ENCODE results near the gene GMDS. TPM values are rescaled to one million over a fixed set of nuclear protein-coding genes. Genes with fewer than 3 reads are reported as not detected.

GMDS gene
- total and polyA plus RNA-seq, 4 donors = 7.3 to 28.3 (median 16.1) TPM

DNA sequence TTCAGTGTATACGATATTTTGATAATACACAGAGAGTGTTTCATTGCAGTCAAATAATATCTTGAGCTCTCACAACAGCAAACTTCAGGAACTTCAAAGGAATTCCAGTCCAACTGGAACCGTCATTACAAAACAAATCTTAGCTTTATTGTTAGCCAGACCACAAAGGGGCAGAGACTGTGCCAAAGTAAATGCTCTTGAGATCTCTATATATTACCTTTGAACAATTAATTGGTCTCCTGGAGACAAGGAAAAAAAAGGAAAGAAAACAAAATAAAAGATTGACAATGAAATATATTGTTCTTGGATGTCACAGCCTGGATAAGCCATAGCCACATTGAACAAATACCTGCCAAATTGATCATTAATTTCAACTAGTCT lies 565.7 kb downstream of the GMDS start:
- no peak for TF ChIP-seq CTCF (IDR thresholded peaks at IDR 0.05; ENCODE audit: control extremely low read depth, extremely low read depth)
- Histone ChIP-seq H3K27ac (ENCODE audit: low read depth in 1 of 2, low read length in 1 of 2) (no peak overlapping the region), H3K4me1 (ENCODE audit: control insufficient read depth in 5 of 5, insufficient read depth in 5 of 5, low read length in 5 of 5) (peaks cover 0 to 9% (median 2%) of the 10 kb centered on the region in 5 donors), H3K9ac (ENCODE audit: insufficient read depth in 1 of 2, low read length in 2 of 2) (no peak overlapping the region), H3K27me3 (ENCODE audit: control insufficient read depth in 3 of 3, insufficient read depth in 3 of 3, low read length in 2 of 3) (no peaks in the 10 kb centered on the region), H3K36me3 (ENCODE audit: control insufficient read depth in 4 of 4, insufficient read depth in 4 of 4, low read length in 4 of 4) (no peaks in the 10 kb centered on the region), H3K4me3 (no peak overlapping the region), H3K9me3 (ENCODE audit: control insufficient read depth in 4 of 4, insufficient read depth in 3 of 4, low read length in 3 of 4) (no peaks in the 10 kb centered on the region)
- DNase-seq = no peak
- WGBS, 2 donors = 61 to 75% methylated on average over 2 of the region's 2 CpGs
- ATAC-seq (ENCODE audit: insufficient read depth, low FRiP score) = no peak

- Histone ChIP-seq H3K4me1 (ENCODE audit: control insufficient read depth in 5 of 5, insufficient read depth in 5 of 5, low read length in 5 of 5) (peaks cover 0 to 9% (median 2%) of the 10 kb centered on the region in 5 donors), H3K4me3 (no peak overlapping the region), H3K27ac (ENCODE audit: low read depth in 1 of 2, low read length in 1 of 2) (no peak overlapping the region), H3K9ac (ENCODE audit: insufficient read depth in 1 of 2, low read length in 2 of 2) (no peak overlapping the region), H3K9me3 (ENCODE audit: control insufficient read depth in 4 of 4, insufficient read depth in 3 of 4, low read length in 3 of 4) (no peaks in the 10 kb centered on the region), H3K27me3 (ENCODE audit: control insufficient read depth in 3 of 3, insufficient read depth in 3 of 3, low read length in 2 of 3) (no peaks in the 10 kb centered on the region), H3K36me3 (ENCODE audit: control insufficient read depth in 4 of 4, insufficient read depth in 4 of 4, low read length in 4 of 4) (no peaks in the 10 kb centered on the region)
- DNase-seq = no peak
- WGBS, 2 donors = 67 to 80% methylated on average over 13 of the region's 13 CpGs
- TF ChIP-seq CTCF (IDR thresholded peaks at IDR 0.05; ENCODE audit: control extremely low read depth, extremely low read depth) = no peak
- ATAC-seq (ENCODE audit: insufficient read depth, low FRiP score) = no peak
Observed at GRCh38 chr6:1679031-1679687, 566.2 kb downstream of the GMDS start.

DNA sequence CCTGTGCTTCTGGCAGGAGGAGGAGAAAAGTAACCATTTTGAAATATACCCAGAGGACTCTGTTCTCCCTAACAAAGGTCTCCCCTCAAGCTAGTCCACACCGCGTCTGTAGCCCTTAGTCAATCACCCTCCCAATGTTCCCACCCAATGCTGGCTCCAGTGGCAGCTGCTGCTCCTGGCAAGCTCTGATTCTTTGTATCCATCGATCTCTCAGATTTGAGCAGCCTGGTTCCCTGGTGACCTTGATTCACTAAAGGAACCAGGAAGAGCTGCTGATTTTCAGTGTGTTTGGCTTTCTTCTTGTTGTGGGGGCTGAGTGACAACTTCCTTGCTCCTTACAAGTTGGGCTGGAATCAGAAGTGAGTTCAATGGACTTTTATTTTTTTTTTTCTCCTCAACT lies 567.2 kb downstream of the GMDS start:
- WGBS, 2 donors = 27 to 65% methylated on average over 3 of the region's 3 CpGs
- Histone ChIP-seq H3K36me3 (ENCODE audit: control insufficient read depth in 4 of 4, insufficient read depth in 4 of 4, low read length in 4 of 4) (no peaks in the 10 kb centered on the region), H3K4me1 (ENCODE audit: control insufficient read depth in 5 of 5, insufficient read depth in 5 of 5, low read length in 5 of 5) (peaks cover 0 to 9% (median 2%) of the 10 kb centered on the region in 5 donors), H3K27ac (ENCODE audit: low read depth in 1 of 2, low read length in 1 of 2) (no peak overlapping the region), H3K9ac (ENCODE audit: insufficient read depth in 1 of 2, low read length in 2 of 2) (no peak overlapping the region), H3K9me3 (ENCODE audit: control insufficient read depth in 4 of 4, insufficient read depth in 3 of 4, low read length in 3 of 4) (no peaks in the 10 kb centered on the region), H3K4me3 (no peak overlapping the region), H3K27me3 (ENCODE audit: control insufficient read depth in 3 of 3, insufficient read depth in 3 of 3, low read length in 2 of 3) (no peaks in the 10 kb centered on the region)
- DNase-seq (no peak), ATAC-seq (ENCODE audit: insufficient read depth, low FRiP score) (no peak)
- no peak for TF ChIP-seq CTCF (IDR thresholded peaks at IDR 0.05; ENCODE audit: control extremely low read depth, extremely low read depth)

GRCh38 chr6:1672379-1672778 lies 573.0 kb downstream of the GMDS start:
- Histone ChIP-seq H3K27ac (ENCODE audit: low read depth in 1 of 2, low read length in 1 of 2) (no peak overlapping the region), H3K4me3 (no peak overlapping the region), H3K4me1 (ENCODE audit: control insufficient read depth in 5 of 5, insufficient read depth in 5 of 5, low read length in 5 of 5) (no peaks in the 10 kb centered on the region), H3K9ac (ENCODE audit: insufficient read depth in 1 of 2, low read length in 2 of 2) (no peak overlapping the region), H3K27me3 (ENCODE audit: control insufficient read depth in 3 of 3, insufficient read depth in 3 of 3, low read length in 2 of 3) (peaks cover 0 to 2% (median 0%) of the 10 kb centered on the region in 3 donors), H3K9me3 (ENCODE audit: control insufficient read depth in 4 of 4, insufficient read depth in 3 of 4, low read length in 3 of 4) (no peaks in the 10 kb centered on the region), H3K36me3 (ENCODE audit: control insufficient read depth in 4 of 4, insufficient read depth in 4 of 4, low read length in 4 of 4) (no peaks in the 10 kb centered on the region)
- 52 to 80% methylated on average over 2 of the region's 2 CpGs for WGBS, 2 donors
- no peak for ATAC-seq (ENCODE audit: insufficient read depth, low FRiP score)
- no peak for TF ChIP-seq CTCF (IDR thresholded peaks at IDR 0.05; ENCODE audit: control extremely low read depth, extremely low read depth)
- no peak for DNase-seq

All from lung (tissue), 12 donors.